H1 (cell line): ENCODE data around the gene PI4KB. TPM values are rescaled to one million over a fixed set of nuclear protein-coding genes. Genes with fewer than 3 reads are reported as not detected.

Source experiments
- CTCF ChIA-PET: fragments of 300-600 bp; sonication (Branson Sonifier 250); formaldehyde crosslinking; loops from one replicate; lab custom pipeline; 2021; ENCODE audit not compliant: partially characterized antibody; lab: Charles Lee
- POLR2A ChIA-PET: fragments of 300-600 bp; sonication (Branson Sonifier 250); formaldehyde crosslinking; loops from one replicate; lab custom pipeline; 2021; ENCODE audit warnings: inconsistent platforms; ENCODE audit not compliant: partially characterized antibody; lab: Charles Lee
- DNase-seq, 2 experiments: peaks; one replicate each; pipeline versions ENCODE4 v3.0.0 to v3.0.0-alpha.2; 2010 to 2022; ENCODE audit warnings: low spot score in 2 of 2, low read depth in 1 of 2, mixed read lengths in 1 of 2
- FAIRE-seq: peaks from 2 replicates; lab custom pipeline; 2011; peaks lifted over from hg19 to GRCh38; lab: Jason Lieb, UNC
- H2AFZ ChIP-seq: 2 replicates; pipeline ENCODE4 v1.8.1; 2012; ENCODE audit warnings: low read length, inconsistent platforms
- H2AK5ac ChIP-seq: 2 replicates; pipeline ENCODE4 v1.6.1; 2013; ENCODE audit warnings: low read depth, low read length
- H2BK120ac ChIP-seq: replicated peaks from 2 replicates; pipeline ENCODE3; 2013; ENCODE audit warnings: low read depth, low read length, inconsistent platforms
- H2BK12ac ChIP-seq: 2 replicates; pipeline ENCODE4 v1.6.1; 2013; ENCODE audit warnings: low read depth, low read length
- H2BK15ac ChIP-seq: 2 replicates; pipeline ENCODE4 v1.6.1; 2013; ENCODE audit warnings: low read length
- H2BK20ac ChIP-seq: 2 replicates; pipeline ENCODE4 v1.6.1; 2013; ENCODE audit warnings: low read length
- H2BK5ac ChIP-seq: 2 replicates; pipeline ENCODE4 v1.6.1; 2013; ENCODE audit warnings: low read depth, low read length
- H3K14ac ChIP-seq: 2 replicates; pipeline ENCODE4 v1.6.1; 2013; ENCODE audit warnings: inconsistent platforms; ENCODE audit not compliant: insufficient read length
- H3K18ac ChIP-seq: 2 replicates; pipeline ENCODE4 v1.6.1; 2013; ENCODE audit warnings: low read length; ENCODE audit errors: extremely low read depth
- H3K23ac ChIP-seq: 2 replicates; pipeline ENCODE4 v1.6.1; 2013; ENCODE audit warnings: inconsistent platforms; ENCODE audit not compliant: insufficient read length
- H3K23me2 ChIP-seq: 2 replicates; pipeline ENCODE4 v1.6.1; 2013; ENCODE audit warnings: low read depth, low read length
- H3K27ac ChIP-seq: 2 replicates; pipeline ENCODE4 v1.6.1; 2011; ENCODE audit warnings: low read depth, low read length, inconsistent platforms
- H3K27me3 ChIP-seq, 4 experiments: replicated peaks in 1 of 4; 1 replicate in 1 of 4; 2 replicates in 3 of 4; pipeline versions ENCODE4 v1.6.1 to v1.8.1; 2011 to 2013; ENCODE audit warnings: low read length in 3 of 4, mild to moderate bottlenecking in 3 of 4, inconsistent platforms in 2 of 4, mixed read lengths in 2 of 4, moderate library complexity in 1 of 4; ENCODE audit not compliant: control insufficient read depth in 3 of 4, insufficient read depth in 3 of 4; ENCODE audit errors: extremely low read depth in 1 of 4
- H3K36me3 ChIP-seq, 4 experiments: 2 replicates each; pipeline versions ENCODE4 v1.6.1 to v1.8.1; 2011 to 2013; ENCODE audit warnings: mild to moderate bottlenecking in 4 of 4, low read length in 3 of 4, moderate library complexity in 2 of 4, control low read depth in 1 of 4, inconsistent platforms in 1 of 4; ENCODE audit not compliant: insufficient read depth in 4 of 4, control insufficient read depth in 2 of 4
- H3K4ac ChIP-seq: replicated peaks from 2 replicates; pipeline ENCODE3; 2013; ENCODE audit warnings: low read length, low read depth, mixed read lengths, inconsistent platforms; ENCODE audit not compliant: insufficient read length
- H3K4me1 ChIP-seq, 4 experiments: replicated peaks in 1 of 4; 1 replicate in 1 of 4; 2 replicates in 3 of 4; pipeline versions ENCODE4 v1.6.1 to v1.8.1; 2011 to 2013; ENCODE audit warnings: low read length in 3 of 4, inconsistent platforms in 2 of 4, mixed read lengths in 1 of 4; ENCODE audit not compliant: insufficient read depth in 4 of 4, control insufficient read depth in 3 of 4
- H3K4me2 ChIP-seq, 2 experiments: 2 replicates each; pipeline versions ENCODE4 v1.6.1 to v1.8.1; 2011 to 2013; ENCODE audit warnings: low read depth in 2 of 2, low read length in 2 of 2, control low read depth in 1 of 2, inconsistent platforms in 1 of 2, mild to moderate bottlenecking in 1 of 2; ENCODE audit not compliant: insufficient read depth in 1 of 2
- H3K4me3 ChIP-seq, 4 experiments: fragments of 200-600, 300-600 bp in 1 of 4; sonication (generic), shearing (Covaris generic), sonication (Bioruptor Twin) in 1 of 4; 2 replicates each; pipeline versions ENCODE4 v1.5.1 to v1.8.1; 2011 to 2016; ENCODE audit warnings: low read length in 4 of 4, low read depth in 3 of 4, control low read depth in 2 of 4, inconsistent platforms in 2 of 4, mild to moderate bottlenecking in 2 of 4, mixed read lengths in 1 of 4, moderate library complexity in 1 of 4; ENCODE audit not compliant: insufficient read depth in 2 of 4; ENCODE audit errors: extremely low read depth in 1 of 4
- H3K56ac ChIP-seq: replicated peaks from 2 replicates; pipeline ENCODE3; 2013; ENCODE audit warnings: low read depth, mild to moderate bottlenecking, mixed read lengths, low read length, inconsistent platforms; ENCODE audit not compliant: insufficient read length
- H3K79me1 ChIP-seq: 2 replicates; pipeline ENCODE4 v1.6.1; 2013; ENCODE audit warnings: low read depth, low read length, control low read depth
- H3K79me2 ChIP-seq, 2 experiments: 2 replicates each; pipeline versions ENCODE4 v1.6.1 to v1.8.1; 2012 to 2013; ENCODE audit warnings: low read length in 2 of 2, mild to moderate bottlenecking in 2 of 2, inconsistent platforms in 1 of 2; ENCODE audit not compliant: insufficient read depth in 2 of 2, control insufficient read depth in 1 of 2
- H3K9ac ChIP-seq, 4 experiments: replicated peaks in 1 of 4; 1 replicate in 1 of 4; 2 replicates in 3 of 4; pipeline versions ENCODE4 v1.6.1 to v1.8.1; 2011 to 2013; ENCODE audit warnings: low read depth in 3 of 4, low read length in 3 of 4, control low read depth in 2 of 4, mild to moderate bottlenecking in 2 of 4, moderate library complexity in 2 of 4, inconsistent platforms in 1 of 4; ENCODE audit errors: extremely low read depth in 1 of 4
- H3K9me3 ChIP-seq, 2 experiments: 2 replicates each; pipeline versions ENCODE4 v1.6.1 to v1.8.1; 2012 to 2013; ENCODE audit warnings: mild to moderate bottlenecking in 2 of 2, moderate library complexity in 2 of 2, control low read depth in 1 of 2, inconsistent platforms in 1 of 2, low read depth in 1 of 2, low read length in 1 of 2, mixed read lengths in 1 of 2; ENCODE audit not compliant: insufficient read depth in 2 of 2
- H4K20me1 ChIP-seq, 2 experiments: replicated peaks in 1 of 2; 2 replicates each; pipeline versions ENCODE3 to v1.8.1; 2011 to 2013; ENCODE audit warnings: inconsistent platforms in 2 of 2, low read length in 2 of 2, mild to moderate bottlenecking in 1 of 2; ENCODE audit not compliant: insufficient read depth in 2 of 2, control insufficient read depth in 1 of 2
- H4K5ac ChIP-seq: 2 replicates; pipeline ENCODE4 v1.6.1; 2013; ENCODE audit warnings: low read length, low read depth, mixed read lengths, inconsistent platforms; ENCODE audit not compliant: insufficient read length
- H4K8ac ChIP-seq: 2 replicates; pipeline ENCODE4 v1.8.0; 2013; ENCODE audit warnings: mild to moderate bottlenecking, moderate library complexity, low read length, inconsistent platforms; ENCODE audit not compliant: insufficient read depth; ENCODE audit errors: extremely low read depth
- H4K91ac ChIP-seq: replicated peaks from 2 replicates; pipeline ENCODE3; 2013; ENCODE audit warnings: low read length, mixed read lengths, inconsistent platforms; ENCODE audit not compliant: insufficient read length
- HDAC2 ChIP-seq, 2 experiments: fragments of 300-600 bp in 1 of 2; sonication (generic) in 1 of 2; IDR thresholded peaks; 2 replicates each; pipeline ENCODE4 v1.6.1; 2011 to 2012; ENCODE audit warnings: low read depth in 2 of 2, low read length in 2 of 2, mild to moderate bottlenecking in 2 of 2, moderate library complexity in 2 of 2, borderline replicate concordance in 1 of 2, inconsistent platforms in 1 of 2
- RXRA ChIP-seq: IDR thresholded peaks from 2 replicates; pipeline ENCODE4 v1.6.1; 2011; ENCODE audit warnings: low read depth, mild to moderate bottlenecking, low read length, moderate library complexity; ENCODE audit not compliant: insufficient read depth
- SIX5 ChIP-seq: IDR thresholded peaks from 2 replicates; pipeline ENCODE4 v1.6.1; 2011; ENCODE audit warnings: mild to moderate bottlenecking, low read depth, low read length
- TAF7 ChIP-seq: optimal IDR thresholded peaks from 2 replicates; pipeline ENCODE3; 2011; ENCODE audit warnings: low read depth, mild to moderate bottlenecking, inconsistent platforms, low read length, moderate library complexity, borderline replicate concordance
- WGBS, 2 experiments: shearing (Covaris generic) in 1 of 2; methylation state at CpG; one replicate each; pipeline versions ENCODE4 v1.1.6 to v1.1.7; 2013 to 2015; ENCODE audit warnings: low lambda C conversion rate in 2 of 2, mixed read lengths in 2 of 2, inconsistent platforms in 1 of 2, low coverage in 1 of 2, missing lambda C conversion rate in 1 of 2; ENCODE audit not compliant: insufficient replicate concordance in 2 of 2, insufficient coverage in 1 of 2, insufficient read length in 1 of 2; ENCODE audit errors: extremely low coverage in 1 of 2, missing lambda C conversion rate in 1 of 2; 5-methylcytosine and 5-hydroxymethylcytosine counted together
- polyA plus RNA-seq, 7 experiments: library from polyadenylated mRNA; depleted of rRNA in 3 of 7; stranded (reverse) in 5 of 7; unstranded in 2 of 7; fragments of >200 nt in 5 of 7; fragments of 200-250 nt in 2 of 7; gene quantifications; 1 replicate in 5 of 7; 2 replicates in 1 of 7; 4 replicates in 1 of 7; pipeline versions ENCODE4 v1.2.1 to v1.2.3, GENCODE V29; 2011 to 2013; ENCODE audit warnings: missing spikeins in 2 of 7, mixed read lengths in 2 of 7
- total RNA-seq: library from RNA; stranded (reverse); fragmentation: NEBNext Ultra II Directional; extraction: Animal tissue kit (Norgen Biotek cat#: 25700); gene quantifications from 2 replicates; pipeline ENCODE4 v1.2.1, GENCODE V29; 2021
- TF ChIP-seq, protein P1 (sequence below), 3 experiments: IDR thresholded peaks; 1 replicate in 2 of 3; 2 replicates in 1 of 3; pipeline versions ENCODE4 v1.5.1 to v1.6.1; 2011; ENCODE audit warnings: low read length in 3 of 3, mild to moderate bottlenecking in 3 of 3, inconsistent platforms in 2 of 3, low read depth in 1 of 3, moderate library complexity in 1 of 3; ENCODE audit not compliant: insufficient read depth in 1 of 3; ENCODE audit errors: control extremely low read depth in 1 of 3
- TF ChIP-seq, protein P2 (sequence below): IDR thresholded peaks from 2 replicates; pipeline ENCODE4 v1.6.1; 2012; ENCODE audit warnings: low read length, inconsistent platforms

Gene PI4KB
- total and polyA plus RNA-seq, 2 of the 8 experiments (the other 6 are each of a cell fraction or from before 2014, with no cell fraction given): 30.1 to 37.1 TPM

DNA sequence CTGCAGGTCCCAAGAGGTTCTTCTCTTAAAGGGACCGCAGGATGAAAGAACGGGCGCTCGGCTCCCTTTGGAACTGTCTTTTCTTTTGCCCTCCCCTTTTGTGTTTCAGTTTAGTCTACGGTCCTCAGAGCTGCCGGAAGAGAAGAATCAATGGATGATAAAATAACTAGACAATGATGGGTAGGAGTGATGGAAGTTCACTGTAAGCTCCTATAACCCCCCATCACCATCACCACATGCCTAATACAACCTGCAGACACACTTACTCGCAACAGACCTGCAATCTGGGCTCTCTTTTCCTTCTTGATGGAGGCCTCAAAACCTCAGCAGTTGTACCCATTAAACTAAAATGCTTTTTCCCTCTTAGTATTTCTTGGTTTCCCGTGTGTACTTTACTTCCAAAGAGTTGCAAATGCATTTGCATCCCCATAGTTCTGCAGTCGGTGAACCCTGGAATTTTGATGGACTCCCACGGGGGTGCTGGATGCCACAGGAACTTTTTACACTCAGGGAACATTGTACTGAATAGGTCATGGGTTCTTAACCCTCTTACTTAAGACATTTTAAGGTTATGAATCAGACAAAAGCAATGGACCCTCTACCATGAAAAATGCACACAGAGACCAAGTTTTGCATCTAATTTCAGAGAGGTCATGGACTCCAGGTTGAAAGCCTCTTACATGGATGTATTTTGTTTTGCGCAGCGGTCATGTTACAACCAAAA lies 20.5 kb upstream of the PI4KB start:
- H3K9me3 ChIP-seq: 0 out of 4 replicates have a peak, but pooled peaks cover 0 to 5% of the 10 kb centered on the region in 2 experiments
- H3K27ac ChIP-seq: peak overlapping the region; percentile 74
- 28% methylated on average over 12 of the region's 12 CpGs; no CpG with 5 or more reads in 1 of the 2 experiments for WGBS, 2 experiments
- no peak overlapping the region for H4K91ac ChIP-seq
- ChIA-PET POLR2A (interaction anchor here (1.1 to 3.1 kb wide), 17 partner anchors 9 to 93 kb away, joined by 3 to 16 read pairs (median 6); partner anchors contain the start of genes PI4KB, PSMB4, PSMD4 and SELENBP1), CTCF (no interaction called here)
- peak overlapping the region; percentile 25 for H2BK120ac ChIP-seq
- no peak overlapping the region for H3K14ac ChIP-seq
- H3K9ac ChIP-seq: peak overlapping the region in 3 of 4 experiments; percentile 56 to 96 (median 82); a peak in 6 of 7 replicates
- FAIRE-seq (no peak), DNase-seq (no peak)
- peak overlapping the region; percentile 51; the same call in 1 of the 2 replicates for H2BK20ac ChIP-seq
- peaks cover 4 to 14% (median 12%) of the 10 kb centered on the region in 4 experiments; a peak in 5 of 7 replicates for H3K4me1 ChIP-seq
- H4K8ac ChIP-seq: no peak overlapping the region
- peak overlapping the region; percentile 77; the same call in 1 of the 2 replicates for H2BK12ac ChIP-seq
- no peak overlapping the region for H4K5ac ChIP-seq
- H2BK5ac ChIP-seq: peak overlapping the region; percentile 80
- H3K4ac ChIP-seq: no peak overlapping the region
- no peak overlapping the region for H2BK15ac ChIP-seq
- H3K56ac ChIP-seq: peak overlapping the region; percentile 3
- peaks cover 6% of the 10 kb centered on the region for H3K79me1 ChIP-seq
- no peak overlapping the region for H3K23ac ChIP-seq
- peaks cover 3 to 10% of the 10 kb centered on the region in 2 experiments; a peak in 3 of 4 replicates for H3K79me2 ChIP-seq
- peaks cover 16 to 30% (median 23%) of the 10 kb centered on the region in 4 experiments for H3K36me3 ChIP-seq
- peaks cover 5% of the 10 kb centered on the region for H3K23me2 ChIP-seq
- H3K18ac ChIP-seq: peak overlapping the region; percentile 79
- H3K4me3 ChIP-seq: peak overlapping the region; percentile 28 to 71 (median 35); a peak in 7 of 8 replicates
- no peaks in the 10 kb centered on the region for H3K27me3 ChIP-seq
- peak overlapping the region; percentile 66 to 86 for H3K4me2 ChIP-seq
- H2AK5ac ChIP-seq: 0 out of 2 replicates have a peak overlapping the region, but pooled peaks have one; percentile 14
- H2AFZ ChIP-seq: peak overlapping the region; percentile 45
- peaks cover 0 to 2% of the 10 kb centered on the region in 2 experiments for H4K20me1 ChIP-seq
- TF ChIP-seq TAF7 (no peak), SIX5 (no peak), HDAC2 (IDR thresholded peaks at IDR 0.05; ENCODE audit: borderline replicate concordance in 1 of 2, low read depth in 2 of 2, low read length in 2 of 2) (no peak), RXRA (no peak)
- TF ChIP-seq, protein P1, sequence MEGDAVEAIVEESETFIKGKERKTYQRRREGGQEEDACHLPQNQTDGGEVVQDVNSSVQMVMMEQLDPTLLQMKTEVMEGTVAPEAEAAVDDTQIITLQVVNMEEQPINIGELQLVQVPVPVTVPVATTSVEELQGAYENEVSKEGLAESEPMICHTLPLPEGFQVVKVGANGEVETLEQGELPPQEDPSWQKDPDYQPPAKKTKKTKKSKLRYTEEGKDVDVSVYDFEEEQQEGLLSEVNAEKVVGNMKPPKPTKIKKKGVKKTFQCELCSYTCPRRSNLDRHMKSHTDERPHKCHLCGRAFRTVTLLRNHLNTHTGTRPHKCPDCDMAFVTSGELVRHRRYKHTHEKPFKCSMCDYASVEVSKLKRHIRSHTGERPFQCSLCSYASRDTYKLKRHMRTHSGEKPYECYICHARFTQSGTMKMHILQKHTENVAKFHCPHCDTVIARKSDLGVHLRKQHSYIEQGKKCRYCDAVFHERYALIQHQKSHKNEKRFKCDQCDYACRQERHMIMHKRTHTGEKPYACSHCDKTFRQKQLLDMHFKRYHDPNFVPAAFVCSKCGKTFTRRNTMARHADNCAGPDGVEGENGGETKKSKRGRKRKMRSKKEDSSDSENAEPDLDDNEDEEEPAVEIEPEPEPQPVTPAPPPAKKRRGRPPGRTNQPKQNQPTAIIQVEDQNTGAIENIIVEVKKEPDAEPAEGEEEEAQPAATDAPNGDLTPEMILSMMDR (IDR thresholded peaks at IDR 0.05; ENCODE audit: control extremely low read depth in 1 of 3, insufficient read depth in 1 of 3, low read depth in 1 of 3, low read length in 3 of 3): no peak
- TF ChIP-seq, protein P2, sequence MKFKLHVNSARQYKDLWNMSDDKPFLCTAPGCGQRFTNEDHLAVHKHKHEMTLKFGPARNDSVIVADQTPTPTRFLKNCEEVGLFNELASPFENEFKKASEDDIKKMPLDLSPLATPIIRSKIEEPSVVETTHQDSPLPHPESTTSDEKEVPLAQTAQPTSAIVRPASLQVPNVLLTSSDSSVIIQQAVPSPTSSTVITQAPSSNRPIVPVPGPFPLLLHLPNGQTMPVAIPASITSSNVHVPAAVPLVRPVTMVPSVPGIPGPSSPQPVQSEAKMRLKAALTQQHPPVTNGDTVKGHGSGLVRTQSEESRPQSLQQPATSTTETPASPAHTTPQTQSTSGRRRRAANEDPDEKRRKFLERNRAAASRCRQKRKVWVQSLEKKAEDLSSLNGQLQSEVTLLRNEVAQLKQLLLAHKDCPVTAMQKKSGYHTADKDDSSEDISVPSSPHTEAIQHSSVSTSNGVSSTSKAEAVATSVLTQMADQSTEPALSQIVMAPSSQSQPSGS: no peak
